ENCODE measurements around the gene HSD11B2.

- TF ChIP-seq ZNF362 (tag by site-specific recombination; IDR thresholded peaks at IDR 0.05) = no peak
- no peak for TF ChIP-seq TRIM28 (IDR thresholded peaks at IDR 0.05; ENCODE audit: borderline replicate concordance, low read length)
- TF ChIP-seq CTCF (tag by site-specific recombination; IDR thresholded peaks at IDR 0.05) = no peak
- TF ChIP-seq HOXA7 (CRISPR knock-in tag; IDR thresholded peaks at IDR 0.05; ENCODE audit: borderline replicate concordance) = no peak
- TF ChIP-seq ZNF280C (tag by site-specific recombination; IDR thresholded peaks at IDR 0.05) = no peak
- no peak for TF ChIP-seq GLIS2 (tag by site-specific recombination; IDR thresholded peaks at IDR 0.05)
- no peak for TF ChIP-seq ZNF10 (tag by site-specific recombination; IDR thresholded peaks at IDR 0.05)
- TF ChIP-seq REST (tag by site-specific recombination; IDR thresholded peaks at IDR 0.05) = no peak
- TF ChIP-seq MEIS1 (CRISPR knock-in tag; IDR thresholded peaks at IDR 0.05; ENCODE audit: borderline replicate concordance) = no peak
- TF ChIP-seq ZIC2 (tag by site-specific recombination; IDR thresholded peaks at IDR 0.05) = no peak
- TF ChIP-seq YY1 (tag by site-specific recombination; IDR thresholded peaks at IDR 0.05) = no peak
- TF ChIP-seq ZBTB49 (tag by site-specific recombination; IDR thresholded peaks at IDR 0.05; ENCODE audit: low read depth) = no peak
- TF ChIP-seq ZBTB7A (tag by site-specific recombination; IDR thresholded peaks at IDR 0.05; ENCODE audit: low read depth) = no peak
Observed at GRCh38 chr16:67407788-67408452, 23.0 kb upstream of the HSD11B2 start.

Data from HEK293 (cell line).